OCI-LY1 (cell line): ENCODE data around the gene UGT2A3.
"Not testable (repeated sequence)": the region's sequence is repeated elsewhere in the genome, so short reads cannot be mapped to it uniquely, and the experiment has no call there.

ENCODE experiments used
- CTCF ChIP-seq: fragments of 200-600 bp; sonication (generic), shearing (Covaris generic); IDR thresholded peaks from 2 replicates; pipeline ENCODE4 v1.5.1; 2017; ENCODE audit warnings: mild to moderate bottlenecking, antibody characterized with exemption, low read length, moderate library complexity, mixed read lengths
- EZH2 ChIP-seq: fragments of 200-600 bp; sonication (generic), shearing (Covaris generic); IDR thresholded peaks from 2 replicates; pipeline ENCODE4 v1.8.0; 2017; ENCODE audit warnings: borderline replicate concordance, mixed run types, mild to moderate bottlenecking, antibody characterized with exemption, low read length, moderate library complexity, mixed read lengths

- TF ChIP-seq CTCF, EZH2: not testable (repeated sequence)
Observed at GRCh38 chr4:68922202-68922601, 29.4 kb downstream of the UGT2A3 start.
